ENCODE data around the gene SLC9A9.

- TF ChIP-seq, protein P1, sequence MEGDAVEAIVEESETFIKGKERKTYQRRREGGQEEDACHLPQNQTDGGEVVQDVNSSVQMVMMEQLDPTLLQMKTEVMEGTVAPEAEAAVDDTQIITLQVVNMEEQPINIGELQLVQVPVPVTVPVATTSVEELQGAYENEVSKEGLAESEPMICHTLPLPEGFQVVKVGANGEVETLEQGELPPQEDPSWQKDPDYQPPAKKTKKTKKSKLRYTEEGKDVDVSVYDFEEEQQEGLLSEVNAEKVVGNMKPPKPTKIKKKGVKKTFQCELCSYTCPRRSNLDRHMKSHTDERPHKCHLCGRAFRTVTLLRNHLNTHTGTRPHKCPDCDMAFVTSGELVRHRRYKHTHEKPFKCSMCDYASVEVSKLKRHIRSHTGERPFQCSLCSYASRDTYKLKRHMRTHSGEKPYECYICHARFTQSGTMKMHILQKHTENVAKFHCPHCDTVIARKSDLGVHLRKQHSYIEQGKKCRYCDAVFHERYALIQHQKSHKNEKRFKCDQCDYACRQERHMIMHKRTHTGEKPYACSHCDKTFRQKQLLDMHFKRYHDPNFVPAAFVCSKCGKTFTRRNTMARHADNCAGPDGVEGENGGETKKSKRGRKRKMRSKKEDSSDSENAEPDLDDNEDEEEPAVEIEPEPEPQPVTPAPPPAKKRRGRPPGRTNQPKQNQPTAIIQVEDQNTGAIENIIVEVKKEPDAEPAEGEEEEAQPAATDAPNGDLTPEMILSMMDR (IDR thresholded peaks at IDR 0.05; ENCODE audit: low read length), result no peak
- no peak for TF ChIP-seq EZH2 (optimal IDR thresholded peaks at IDR 0.05; ENCODE audit: low read depth, low read length)
Measured at GRCh38 chr3:143408771-143409170, 439.5 kb downstream of the SLC9A9 start.
